ENCODE data around the gene DPF3. TPM values are rescaled to one million over a fixed set of nuclear protein-coding genes. Genes with fewer than 3 reads are reported as not detected.

DPF3 gene
- total RNA-seq, 3 donors from 2014 or later: 0.48 to 0.95 (median 0.71) TPM

DNA sequence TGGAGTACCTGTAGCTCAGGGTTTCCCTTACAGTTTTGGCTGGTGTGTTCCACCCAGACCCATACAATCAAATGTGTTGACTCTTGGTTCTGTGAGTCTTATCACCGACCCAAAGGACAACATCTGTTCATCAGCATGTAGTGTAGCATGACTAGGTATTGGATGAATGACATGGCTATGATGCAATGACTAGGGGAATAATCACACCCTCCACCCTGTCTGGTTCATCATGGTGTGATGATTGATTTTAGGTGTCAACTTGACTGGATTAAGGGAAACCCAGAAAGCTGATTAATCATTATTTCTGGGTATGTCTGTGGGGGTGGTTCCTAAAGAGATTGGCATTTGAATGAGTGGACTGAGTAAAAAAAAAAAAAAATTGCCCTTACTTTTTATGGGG lies 311.3 kb downstream of the DPF3 start:
- no peaks in the 10 kb centered on the region for H3K4me1 Mint-ChIP-seq (ENCODE audit: low read depth)
- peak; percentile 65 to 87 for ATAC-seq
- H3K4me3 Mint-ChIP-seq: no peak overlapping the region

DNA sequence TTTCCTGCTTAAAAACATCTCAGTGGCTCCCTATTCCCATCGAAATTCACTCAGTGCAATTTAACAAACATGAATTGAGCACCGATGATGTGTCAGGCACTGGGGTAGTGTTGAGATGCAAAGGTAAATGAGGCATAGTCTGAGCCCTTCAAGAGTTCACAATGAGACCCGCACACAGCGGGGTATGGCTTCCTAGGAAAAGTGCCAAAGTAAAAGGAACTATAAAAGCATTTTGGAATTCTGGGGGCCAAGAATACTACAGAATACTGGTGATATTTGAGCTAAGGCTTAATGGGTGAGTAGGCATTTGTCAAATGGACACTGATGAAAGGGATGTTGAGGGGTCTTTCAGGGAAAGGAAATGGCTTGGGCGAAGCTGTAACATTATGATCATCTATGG lies 315.4 kb downstream of the DPF3 start:
- ATAC-seq (no peak), DNase-seq (no peak)
- Mint-ChIP-seq H3K4me1 (ENCODE audit: low read depth) (no peaks in the 10 kb centered on the region), H3K27me3 (ENCODE audit: low read depth) (no peaks in the 10 kb centered on the region), H3K36me3 (ENCODE audit: insufficient read depth) (no peaks in the 10 kb centered on the region), H3K9me3 (no peaks in the 10 kb centered on the region), H3K4me3 (no peak overlapping the region)

More for the DNA sequence above, 311.3 kb downstream of the DPF3 start:
- Mint-ChIP-seq H3K27me3 (ENCODE audit: low read depth) (no peaks in the 10 kb centered on the region), H3K36me3 (ENCODE audit: insufficient read depth) (no peaks in the 10 kb centered on the region), H3K9me3 (no peaks in the 10 kb centered on the region)
- DNase-seq: no peak

DNA sequence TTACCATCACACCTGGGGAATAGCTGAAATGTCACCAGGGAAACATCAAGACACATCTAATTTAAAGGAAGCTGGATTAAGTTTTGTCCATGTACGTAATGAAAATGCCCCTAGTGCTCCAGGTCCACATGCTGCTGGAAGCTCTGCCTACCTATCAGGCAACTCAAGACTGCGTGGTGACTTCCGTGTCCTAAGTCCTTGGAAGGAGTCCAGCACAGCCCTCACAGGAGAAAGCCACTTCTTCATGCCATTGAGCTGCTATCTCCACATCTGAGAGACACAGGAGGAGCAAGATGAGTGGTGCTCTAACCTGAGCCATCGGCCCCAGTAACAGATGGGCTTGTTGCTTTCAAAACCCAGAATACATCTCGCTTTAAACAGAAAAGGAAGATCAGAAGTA lies 316.4 kb downstream of the DPF3 start:
- Mint-ChIP-seq H3K36me3 (ENCODE audit: insufficient read depth) (no peaks in the 10 kb centered on the region), H3K4me3 (no peak overlapping the region), H3K27me3 (ENCODE audit: low read depth) (no peaks in the 10 kb centered on the region), H3K4me1 (ENCODE audit: low read depth) (no peaks in the 10 kb centered on the region), H3K9me3 (no peaks in the 10 kb centered on the region)
- no peak for ATAC-seq
- DNase-seq: no peak

DNA sequence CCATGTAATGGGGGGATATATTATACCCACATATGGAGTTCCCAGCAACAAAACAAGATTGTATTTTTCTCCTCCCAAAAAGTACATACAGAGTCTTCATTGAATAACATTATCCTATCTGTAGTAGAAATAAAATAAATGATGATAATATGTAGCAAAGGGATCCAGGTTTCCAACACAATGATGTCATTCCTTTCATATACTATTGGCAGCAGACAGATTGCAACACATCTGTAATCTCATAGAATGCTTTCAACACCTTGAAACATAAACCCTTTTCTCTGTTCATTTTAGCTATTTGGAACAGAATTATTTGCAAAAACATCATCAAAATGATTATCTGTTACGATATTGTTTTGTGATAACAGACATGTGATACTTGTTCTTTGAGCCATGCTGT lies 317.6 kb downstream of the DPF3 start:
- H3K4me1 Mint-ChIP-seq (ENCODE audit: low read depth): no peaks in the 10 kb centered on the region
- ATAC-seq (no peak), DNase-seq (no peak)
- H3K4me3 Mint-ChIP-seq: no peak overlapping the region
- H3K9me3 Mint-ChIP-seq: peaks cover 5% of the 10 kb centered on the region
- H3K27me3 Mint-ChIP-seq (ENCODE audit: low read depth): peaks cover under 1% of the 10 kb centered on the region
- H3K36me3 Mint-ChIP-seq (ENCODE audit: insufficient read depth): no peaks in the 10 kb centered on the region

DNA sequence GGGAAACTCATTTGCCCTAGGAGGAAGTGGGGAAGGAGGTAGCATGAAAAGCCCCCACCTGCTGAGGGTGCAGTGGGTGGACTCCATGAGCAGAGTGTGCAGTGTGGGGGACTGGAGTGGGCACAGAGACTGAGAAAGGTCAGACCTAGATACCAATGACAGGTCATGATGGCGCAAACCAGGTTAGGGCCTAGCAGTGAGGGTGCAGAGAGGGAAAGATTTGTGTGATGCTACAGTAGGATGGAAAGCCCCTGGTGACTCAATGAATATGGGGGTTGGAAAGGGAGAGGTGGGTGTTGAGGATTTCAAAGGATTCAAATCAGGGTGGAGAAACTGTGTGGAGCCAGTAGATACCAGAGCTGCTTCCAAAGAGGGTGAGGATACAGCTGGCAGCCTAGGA lies 319.2 kb downstream of the DPF3 start:
- no peak overlapping the region for H3K4me3 Mint-ChIP-seq
- H3K9me3 Mint-ChIP-seq: peaks cover 8% of the 10 kb centered on the region
- H3K36me3 Mint-ChIP-seq (ENCODE audit: insufficient read depth): no peaks in the 10 kb centered on the region
- ATAC-seq (peak in 1 of 2 donors; percentile 25), DNase-seq (no peak)
- H3K27me3 Mint-ChIP-seq (ENCODE audit: low read depth): peaks cover 1% of the 10 kb centered on the region
- H3K4me1 Mint-ChIP-seq (ENCODE audit: low read depth): no peaks in the 10 kb centered on the region

DNA sequence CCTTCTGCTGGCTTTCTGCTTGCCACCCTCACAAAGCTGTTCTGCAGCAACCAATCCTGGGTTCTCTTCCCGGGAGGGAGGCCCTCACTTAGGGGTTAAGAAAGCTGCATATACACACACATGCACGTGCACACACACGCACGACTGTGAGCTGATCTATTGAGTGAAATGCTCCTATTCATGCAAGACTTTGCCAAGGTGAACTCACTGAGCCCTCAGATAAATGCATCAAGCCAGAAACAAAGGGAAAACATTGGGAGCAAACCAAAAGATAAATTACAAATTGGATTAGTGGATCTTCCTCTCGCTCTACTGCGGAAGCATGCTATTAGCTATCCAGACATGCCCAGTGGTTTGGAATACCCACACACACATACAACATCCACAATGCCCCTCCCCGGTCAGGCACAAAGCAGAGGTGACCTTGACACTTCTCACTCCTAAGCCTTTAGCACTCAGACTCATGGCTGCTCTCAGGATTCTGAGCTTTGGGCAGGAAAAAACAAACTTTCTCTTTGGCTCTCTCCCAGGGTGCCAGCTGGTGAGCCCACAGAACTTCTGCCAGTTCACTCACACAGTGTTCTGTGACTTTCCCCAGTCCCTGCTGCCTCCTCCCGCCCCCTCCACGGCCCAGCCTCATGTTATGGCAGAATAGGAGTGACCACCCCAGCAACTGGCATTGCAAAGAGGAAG lies 320.0 kb downstream of the DPF3 start:
- H3K4me3 Mint-ChIP-seq: no peak overlapping the region
- no peaks in the 10 kb centered on the region for H3K36me3 Mint-ChIP-seq (ENCODE audit: insufficient read depth)
- no peak for DNase-seq
- peaks cover 8% of the 10 kb centered on the region for H3K9me3 Mint-ChIP-seq
- H3K4me1 Mint-ChIP-seq (ENCODE audit: low read depth): no peaks in the 10 kb centered on the region
- no peak for ATAC-seq
- H3K27me3 Mint-ChIP-seq (ENCODE audit: low read depth): peaks cover 1% of the 10 kb centered on the region

Other genes starting within 250 kb of the DPF3 start
- 10 to 100 TPM; 29.7 to 39.2 (median 34.0) TPM for gene DCAF4, start 32.4 kb upstream of the DPF3 start, total RNA-seq
- 1 to 10 TPM; 6.4 to 8.4 (median 7.0) TPM for gene ZFYVE1, start 133.0 kb upstream of the DPF3 start, total RNA-seq
- 100 to 1,000 TPM; 117 to 123 (median 121) TPM for gene RBM25, start 164.4 kb upstream of the DPF3 start, total RNA-seq
- gene PSEN1, start 242.4 kb upstream of the DPF3 start, total RNA-seq: 10 to 100 TPM; 21.5 to 29.2 (median 25.0) TPM